Stromal cell of bone marrow (primary cell): Measurements from ENCODE around the gene RUNX2.
A peak's percentile ranks its signal among the peaks of the same experiment; 100 is the strongest.
"Not testable (repeated sequence)": the region's sequence is repeated elsewhere in the genome, so short reads cannot be mapped to it uniquely, and the experiment has no call there.

Experiments
- DNase-seq: peaks from one replicate; pipeline ENCODE4 v3.0.0-alpha.2; 2012; ENCODE audit warnings: low read depth

RUNX2 gene

GRCh38 chr6:45327956-45328522 is at the start of gene RUNX2:
TSS of gene RUNX2 (plus strand) at chr6:45328330. CDS start at chr6:45328727, 397 bp downstream.
- peak; percentile 96 for DNase-seq

- DNase-seq = peak; percentile 15
These were observed 49.8 kb upstream of the RUNX2 start for GRCh38 chr6:45278367-45278766.

GRCh38 chr6:45286707-45287106 is 41.4 kb upstream of the RUNX2 start:
- not testable (repeated sequence) for DNase-seq

- no peak for DNase-seq
These were observed 38.2 kb upstream of the RUNX2 start for GRCh38 chr6:45289751-45290514.

- no peak for DNase-seq
These were observed 34.8 kb upstream of the RUNX2 start for GRCh38 chr6:45293306-45293705.

- DNase-seq = not testable (repeated sequence)
These were observed 33.9 kb upstream of the RUNX2 start for GRCh38 chr6:45294065-45294701.

GRCh38 chr6:45297320-45297719 is 30.8 kb upstream of the RUNX2 start:
- DNase-seq = no peak

GRCh38 chr6:45299096-45299581 is 29.0 kb upstream of the RUNX2 start:
- DNase-seq = no peak

GRCh38 chr6:45300736-45301135 is 27.4 kb upstream of the RUNX2 start:
- DNase-seq = no peak

GRCh38 chr6:45301348-45302142 is 26.6 kb upstream of the RUNX2 start:
- DNase-seq = no peak

GRCh38 chr6:45302832-45303231 is 25.3 kb upstream of the RUNX2 start:
- no peak for DNase-seq

GRCh38 chr6:45305546-45305945 is 22.6 kb upstream of the RUNX2 start:
- DNase-seq = no peak

- DNase-seq = no peak
These were observed 17.9 kb upstream of the RUNX2 start for GRCh38 chr6:45310118-45310788.

- no peak for DNase-seq
These were observed 14.0 kb upstream of the RUNX2 start for GRCh38 chr6:45314146-45314545.

GRCh38 chr6:45320349-45320748 is 7.8 kb upstream of the RUNX2 start:
- DNase-seq = no peak

GRCh38 chr6:45323656-45324224 is 4.4 kb upstream of the RUNX2 start:
- DNase-seq = no peak

GRCh38 chr6:45326698-45327417 is 1.3 kb upstream of the RUNX2 start:
- no peak for DNase-seq

GRCh38 chr6:45328523-45328922 is 393 bp downstream of the RUNX2 start:
- DNase-seq = no peak

- no peak for DNase-seq
These were observed 16.8 kb downstream of the RUNX2 start for GRCh38 chr6:45344900-45345299.

GRCh38 chr6:45350186-45350710 is 22.1 kb downstream of the RUNX2 start:
- no peak for DNase-seq
